Peyer's patch (tissue), 4 donors: ENCODE data around the gene PALLD.

Source experiments
- CTCF ChIP-seq, 6 experiments: fragments of 450-650 bp in 4 of 6; fragments of 200-600 bp in 2 of 6; sonication (generic) in 1 of 6; IDR thresholded peaks; one replicate each; pipeline ENCODE4 v1.5.1; 2017 to 2019; ENCODE audit warnings: antibody characterized with exemption in 6 of 6, mild to moderate bottlenecking in 3 of 6, moderate library complexity in 1 of 6
- POLR2A ChIP-seq, 2 donors: fragments of 450-650 bp; IDR thresholded peaks; one replicate each; pipeline ENCODE4 v1.5.1; 2017; ENCODE audit warnings: antibody characterized with exemption in 2 of 2, mild to moderate bottlenecking in 2 of 2, moderate library complexity in 2 of 2

- TF ChIP-seq CTCF (IDR thresholded peaks at IDR 0.05) (no peak), POLR2A (IDR thresholded peaks at IDR 0.05) (no peak)
Observed at GRCh38 chr4:168914095-168914494, 417.2 kb downstream of the PALLD start.
